Suprapubic skin (tissue), 4 donors: Measurements from ENCODE around the gene DNAJC27. TPM values are rescaled to one million over a fixed set of nuclear protein-coding genes. Genes with fewer than 3 reads are reported as not detected.

Experiments
- DNase-seq, 2 donors: peaks; one replicate each; pipeline ENCODE4 v3.0.0-alpha.2; 2019; ENCODE audit warnings: low spot score in 2 of 2
- H3K27ac ChIP-seq: fragments of 200-600 bp; sonication (generic); one replicate; pipeline ENCODE4 v1.5.1; 2019
- H3K27me3 ChIP-seq: fragments of 200-600 bp; sonication (generic); one replicate; pipeline ENCODE4 v1.5.1; 2019
- H3K36me3 ChIP-seq: fragments of 200-600 bp; sonication (generic); one replicate; pipeline ENCODE4 v1.5.1; 2019
- H3K4me1 ChIP-seq: fragments of 200-600 bp; sonication (generic); one replicate; pipeline ENCODE4 v1.5.1; 2019
- H3K4me3 ChIP-seq: fragments of 200-600 bp; sonication (generic); one replicate; pipeline ENCODE4 v1.5.1; 2019; ENCODE audit warnings: mild to moderate bottlenecking
- H3K9me3 ChIP-seq: fragments of 200-600 bp; sonication (generic); one replicate; pipeline ENCODE4 v1.5.1; 2019
- EP300 ChIP-seq: sonication (generic); formaldehyde crosslinking; IDR thresholded peaks from one replicate; pipeline ENCODE4 v1.6.1; 2017; ENCODE audit warnings: antibody characterized with exemption
- POLR2A ChIP-seq, 2 donors: fragments of 450-650 bp; IDR thresholded peaks; one replicate each; pipeline ENCODE4 v1.6.1; 2017; ENCODE audit warnings: antibody characterized with exemption in 2 of 2, mild to moderate bottlenecking in 2 of 2, moderate library complexity in 2 of 2
- POLR2AphosphoS5 ChIP-seq, 3 donors: sonication (generic); formaldehyde crosslinking; IDR thresholded peaks; one replicate each; pipeline ENCODE4 v1.6.1; 2017; ENCODE audit warnings: antibody characterized with exemption in 3 of 3
- WGBS: methylation state at CpG from one replicate; pipeline ENCODE4 v1.1.5; 2018; 5-methylcytosine and 5-hydroxymethylcytosine counted together
- total RNA-seq, 4 donors: library from RNA; depleted of rRNA; stranded (reverse); fragments of >200 nt; gene quantifications; one replicate each; pipeline ENCODE4 v1.1.0, GENCODE V29; 2016
- TF ChIP-seq, protein P1 (sequence below), 2 donors: fragments of 200-600 bp in 1 of 2; fragments of 450-650 bp in 1 of 2; sonication (generic) in 1 of 2; IDR thresholded peaks; one replicate each; pipeline ENCODE4 v1.5.1; 2016 to 2019; ENCODE audit warnings: antibody characterized with exemption in 2 of 2, mild to moderate bottlenecking in 1 of 2, moderate library complexity in 1 of 2

The DNAJC27 gene
- total RNA-seq, 4 donors from 2014 or later: 3.1 to 6.4 (median 4.3) TPM

DNA sequence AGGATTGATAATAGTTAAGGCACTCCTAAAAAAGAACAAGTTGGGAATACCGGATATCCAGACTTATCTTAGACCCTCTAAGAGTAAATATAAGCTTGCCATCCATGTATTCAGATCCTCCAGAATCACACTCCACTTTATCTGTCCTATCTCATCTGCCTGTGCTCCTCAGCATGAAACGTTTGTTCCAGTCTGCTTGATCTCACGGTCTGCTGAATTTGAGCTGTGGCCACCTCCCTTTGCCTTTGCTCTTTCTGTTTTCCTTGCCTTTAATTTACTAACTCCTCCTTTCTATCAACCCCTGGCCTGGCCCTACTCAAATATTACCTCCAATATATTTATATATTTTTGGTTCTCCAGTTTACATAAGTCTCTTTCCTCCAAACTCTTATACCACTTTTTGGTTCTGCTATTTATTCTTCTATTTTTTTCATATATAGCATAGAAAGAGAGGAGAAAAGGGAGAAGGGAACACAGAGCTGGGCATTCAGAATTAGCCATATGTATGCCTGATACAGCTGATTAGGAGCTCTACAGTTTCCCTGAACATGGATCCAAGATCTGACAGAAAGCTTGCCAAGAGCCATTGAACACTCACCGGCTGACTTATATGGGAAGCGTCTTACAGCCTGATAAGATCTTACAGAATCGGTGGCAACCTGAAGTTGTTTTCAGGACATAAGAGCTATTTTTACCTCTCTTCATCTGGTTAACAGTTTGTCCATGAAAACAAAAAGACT lies 21.8 kb upstream of the DNAJC27 start:
- H3K4me3 ChIP-seq: no peak overlapping the region
- DNase-seq: no peak
- no peaks in the 10 kb centered on the region for H3K36me3 ChIP-seq
- no peaks in the 10 kb centered on the region for H3K27me3 ChIP-seq
- H3K9me3 ChIP-seq: no peaks in the 10 kb centered on the region
- H3K27ac ChIP-seq: no peak overlapping the region
- 49% methylated on average over 6 of the region's 6 CpGs for WGBS
- H3K4me1 ChIP-seq: peaks cover 4% of the 10 kb centered on the region
- TF ChIP-seq, protein P1, sequence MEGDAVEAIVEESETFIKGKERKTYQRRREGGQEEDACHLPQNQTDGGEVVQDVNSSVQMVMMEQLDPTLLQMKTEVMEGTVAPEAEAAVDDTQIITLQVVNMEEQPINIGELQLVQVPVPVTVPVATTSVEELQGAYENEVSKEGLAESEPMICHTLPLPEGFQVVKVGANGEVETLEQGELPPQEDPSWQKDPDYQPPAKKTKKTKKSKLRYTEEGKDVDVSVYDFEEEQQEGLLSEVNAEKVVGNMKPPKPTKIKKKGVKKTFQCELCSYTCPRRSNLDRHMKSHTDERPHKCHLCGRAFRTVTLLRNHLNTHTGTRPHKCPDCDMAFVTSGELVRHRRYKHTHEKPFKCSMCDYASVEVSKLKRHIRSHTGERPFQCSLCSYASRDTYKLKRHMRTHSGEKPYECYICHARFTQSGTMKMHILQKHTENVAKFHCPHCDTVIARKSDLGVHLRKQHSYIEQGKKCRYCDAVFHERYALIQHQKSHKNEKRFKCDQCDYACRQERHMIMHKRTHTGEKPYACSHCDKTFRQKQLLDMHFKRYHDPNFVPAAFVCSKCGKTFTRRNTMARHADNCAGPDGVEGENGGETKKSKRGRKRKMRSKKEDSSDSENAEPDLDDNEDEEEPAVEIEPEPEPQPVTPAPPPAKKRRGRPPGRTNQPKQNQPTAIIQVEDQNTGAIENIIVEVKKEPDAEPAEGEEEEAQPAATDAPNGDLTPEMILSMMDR (IDR thresholded peaks at IDR 0.05): no peak
- TF ChIP-seq POLR2A (IDR thresholded peaks at IDR 0.05) (no peak), POLR2AphosphoS5 (IDR thresholded peaks at IDR 0.05) (no peak), EP300 (no peak)

DNA sequence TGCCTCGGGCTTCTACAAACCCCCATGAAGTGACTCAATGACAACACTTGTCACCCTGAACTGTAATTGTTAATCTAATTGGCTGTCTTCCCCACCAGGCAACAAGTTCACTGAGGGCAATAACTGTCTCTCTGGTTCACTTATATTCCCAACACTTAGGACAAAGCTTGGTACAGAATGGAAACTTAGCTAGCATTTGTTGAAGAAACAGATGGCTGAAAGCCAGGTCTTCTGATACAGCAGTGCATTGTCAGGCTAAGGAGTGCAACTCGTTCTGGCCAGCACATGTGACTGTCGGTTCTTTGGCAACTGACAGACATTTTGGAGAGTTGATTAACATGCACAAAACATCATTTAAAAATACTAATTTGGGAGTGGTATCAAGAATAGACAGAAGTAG lies 14.6 kb upstream of the DNAJC27 start:
- DNase-seq: no peak

DNA sequence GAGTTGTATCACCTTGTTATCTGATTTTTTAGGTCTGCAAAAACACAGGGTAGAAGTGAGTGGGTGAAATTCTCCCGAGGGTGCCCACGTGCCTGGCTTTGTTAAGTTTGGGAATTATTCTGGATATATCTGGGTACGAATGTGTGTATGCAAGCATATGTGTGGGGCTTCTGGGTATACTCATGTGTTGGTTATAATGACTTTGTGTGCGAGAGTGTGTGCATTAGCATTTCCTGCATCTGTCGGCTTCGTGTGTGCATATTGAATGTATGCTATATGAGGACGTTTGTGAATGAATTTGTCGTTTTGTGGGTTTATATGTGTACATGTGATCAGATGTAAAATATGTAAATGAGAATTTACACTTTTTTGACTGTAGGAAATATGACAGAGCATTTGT lies 13.8 kb upstream of the DNAJC27 start:
- WGBS: 82% methylated on average over 8 of the region's 8 CpGs
- TF ChIP-seq POLR2A (IDR thresholded peaks at IDR 0.05) (no peak), EP300 (no peak), POLR2AphosphoS5 (IDR thresholded peaks at IDR 0.05) (no peak)
- TF ChIP-seq, protein P1 (IDR thresholded peaks at IDR 0.05): no peak
- H3K27me3 ChIP-seq: no peaks in the 10 kb centered on the region
- H3K36me3 ChIP-seq: no peaks in the 10 kb centered on the region
- H3K4me3 ChIP-seq: no peak overlapping the region
- H3K9me3 ChIP-seq: no peaks in the 10 kb centered on the region
- DNase-seq: no peak
- no peak overlapping the region for H3K27ac ChIP-seq
- peaks cover 21% of the 10 kb centered on the region for H3K4me1 ChIP-seq

More for the DNA sequence above, 14.6 kb upstream of the DNAJC27 start:
- TF ChIP-seq POLR2A (IDR thresholded peaks at IDR 0.05) (no peak), POLR2AphosphoS5 (IDR thresholded peaks at IDR 0.05) (no peak), EP300 (no peak)
- TF ChIP-seq, protein P1 (IDR thresholded peaks at IDR 0.05): no peak
- Histone ChIP-seq H3K27ac (no peak overlapping the region), H3K27me3 (no peaks in the 10 kb centered on the region), H3K4me3 (no peak overlapping the region), H3K36me3 (no peaks in the 10 kb centered on the region), H3K9me3 (no peaks in the 10 kb centered on the region), H3K4me1 (peaks cover 21% of the 10 kb centered on the region)
- 18% methylated on average over 3 of the region's 3 CpGs for WGBS

DNA sequence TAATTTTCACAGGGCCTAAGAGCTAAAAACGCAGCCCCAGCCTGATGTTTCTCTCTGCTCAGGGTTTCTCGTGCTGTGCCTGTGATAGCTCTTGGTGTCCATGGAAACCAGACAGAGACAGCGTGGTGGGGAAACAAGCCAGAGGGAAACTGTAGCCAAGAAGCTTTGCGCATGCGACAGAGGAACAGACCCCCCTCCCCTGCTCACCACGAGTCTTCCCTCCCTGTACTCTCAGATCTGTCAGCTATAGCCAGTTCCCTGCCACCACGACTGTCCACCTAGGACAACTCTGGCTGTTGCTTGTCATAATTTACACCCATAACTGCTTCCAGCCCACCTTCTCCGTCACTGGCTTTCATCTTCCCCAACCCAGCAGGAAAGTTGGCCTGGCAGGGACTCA lies 13.2 kb upstream of the DNAJC27 start:
- H3K27me3 ChIP-seq: no peaks in the 10 kb centered on the region
- no peaks in the 10 kb centered on the region for H3K9me3 ChIP-seq
- peaks cover under 1% of the 10 kb centered on the region for H3K36me3 ChIP-seq
- no peak for TF ChIP-seq EP300
- no peak for TF ChIP-seq POLR2A (IDR thresholded peaks at IDR 0.05)
- no peak for TF ChIP-seq POLR2AphosphoS5 (IDR thresholded peaks at IDR 0.05)
- TF ChIP-seq, protein P1 (IDR thresholded peaks at IDR 0.05): no peak
- H3K4me3 ChIP-seq: no peak overlapping the region
- H3K4me1 ChIP-seq: peaks cover 21% of the 10 kb centered on the region
- H3K27ac ChIP-seq: no peak overlapping the region
- 40% methylated on average over 8 of the region's 8 CpGs for WGBS
- no peak for DNase-seq

DNA sequence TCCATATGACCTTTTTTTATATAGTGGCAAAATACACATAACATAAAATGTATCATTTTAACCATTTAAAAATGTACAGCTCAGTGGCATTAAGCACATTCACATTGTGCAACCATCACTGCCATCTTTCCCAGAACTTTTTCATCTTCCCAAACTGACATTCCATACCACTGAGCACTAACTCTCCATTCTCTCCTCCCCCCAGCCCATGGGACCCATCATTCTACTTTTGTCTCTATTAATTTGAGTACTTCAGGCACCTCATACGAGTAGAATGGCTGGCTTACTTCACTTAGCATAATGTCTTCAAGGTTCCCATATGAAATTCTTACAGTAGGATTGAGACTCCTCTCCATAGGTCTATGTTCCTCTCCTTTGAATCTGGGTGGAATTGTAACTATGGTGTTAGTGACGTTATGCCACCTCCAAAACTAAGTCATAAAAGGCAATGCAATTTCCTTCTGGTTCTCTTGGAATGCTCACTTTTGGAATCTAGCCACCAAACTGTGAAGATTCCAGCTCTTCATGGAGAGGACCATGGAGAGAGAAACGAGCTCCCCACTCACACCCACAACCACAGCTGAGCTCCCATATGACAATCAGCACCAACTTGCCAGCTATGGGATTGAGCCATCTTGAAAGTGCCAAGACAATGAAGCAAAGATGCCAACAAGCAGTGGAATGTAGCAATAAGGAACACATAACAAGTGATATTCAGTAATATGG lies 9.8 kb upstream of the DNAJC27 start:
- no peak for DNase-seq
- Histone ChIP-seq H3K27me3 (no peaks in the 10 kb centered on the region), H3K9me3 (no peaks in the 10 kb centered on the region), H3K4me3 (no peak overlapping the region), H3K27ac (no peak overlapping the region), H3K36me3 (peaks cover 4% of the 10 kb centered on the region), H3K4me1 (peaks cover 19% of the 10 kb centered on the region)
- WGBS: 63% methylated on average over 3 of the region's 3 CpGs
- TF ChIP-seq POLR2AphosphoS5 (IDR thresholded peaks at IDR 0.05) (no peak), POLR2A (IDR thresholded peaks at IDR 0.05) (no peak), EP300 (no peak)
- TF ChIP-seq, protein P1 (IDR thresholded peaks at IDR 0.05): no peak
